ENCODE results near the gene PDILT.
"Not testable (repeated sequence)": the region's sequence is repeated elsewhere in the genome, so short reads cannot be mapped to it uniquely, and the experiment has no call there.

PDILT gene

GRCh38 chr16:20329392-20330138 lies 75.0 kb downstream of the PDILT start:
- no peaks in the 10 kb centered on the region for H3K9me3 Mint-ChIP-seq
- H3K27ac Mint-ChIP-seq = no peak overlapping the region
- DNase-seq (no peak), ATAC-seq (no peak)
- H3K27me3 Mint-ChIP-seq = peaks cover 2% of the 10 kb centered on the region
- H3K4me3 Mint-ChIP-seq = no peak overlapping the region
- no peaks in the 10 kb centered on the region for H3K4me1 Mint-ChIP-seq
- no peaks in the 10 kb centered on the region for H3K36me3 Mint-ChIP-seq (ENCODE audit: low read depth)

- H3K27ac Mint-ChIP-seq = no peak within 1 kb of the TSS
- H3K4me1 Mint-ChIP-seq = no peaks in the 10 kb centered on the region
- H3K27me3 Mint-ChIP-seq = peaks cover 3% of the 10 kb centered on the region
- ATAC-seq = no peak
- DNase-seq = no peak
- no peaks in the 10 kb centered on the region for H3K36me3 Mint-ChIP-seq (ENCODE audit: low read depth)
- no peak within 1 kb of the TSS for H3K4me3 Mint-ChIP-seq
- H3K9me3 Mint-ChIP-seq = no peaks in the 10 kb centered on the region
Measured at GRCh38 chr16:20327444-20328041, 77.0 kb downstream of the PDILT start, which contains the start of gene GP2. TSS of gene GP2 (minus strand) at chr16:20327513. CDS start at chr16:20326431, 1,082 bp downstream.

- Mint-ChIP-seq H3K36me3 (ENCODE audit: low read depth) (no peaks in the 10 kb centered on the region), H3K27ac (no peak overlapping the region), H3K9me3 (no peaks in the 10 kb centered on the region), H3K4me3 (no peak overlapping the region), H3K4me1 (no peaks in the 10 kb centered on the region), H3K27me3 (peaks cover 3% of the 10 kb centered on the region)
- DNase-seq (no peak), ATAC-seq (no peak)
Measured at GRCh38 chr16:20326321-20326720, 78.2 kb downstream of the PDILT start.

- DNase-seq = no peak
- Mint-ChIP-seq H3K9me3 (no peaks in the 10 kb centered on the region), H3K27ac (no peak overlapping the region), H3K4me3 (no peak overlapping the region), H3K36me3 (ENCODE audit: low read depth) (no peaks in the 10 kb centered on the region), H3K4me1 (no peaks in the 10 kb centered on the region), H3K27me3 (peaks cover 1% of the 10 kb centered on the region)
- no peak for ATAC-seq
Measured at GRCh38 chr16:20325005-20325404, 79.5 kb downstream of the PDILT start.

- no peaks in the 10 kb centered on the region for H3K9me3 Mint-ChIP-seq
- H3K27me3 Mint-ChIP-seq = peaks cover 1% of the 10 kb centered on the region
- no peak for ATAC-seq
- H3K36me3 Mint-ChIP-seq (ENCODE audit: low read depth) = no peaks in the 10 kb centered on the region
- no peak for DNase-seq
- H3K4me1 Mint-ChIP-seq = no peaks in the 10 kb centered on the region
- no peak overlapping the region for H3K27ac Mint-ChIP-seq
- no peak overlapping the region for H3K4me3 Mint-ChIP-seq
Measured at GRCh38 chr16:20323591-20324117, 80.9 kb downstream of the PDILT start.

- Mint-ChIP-seq H3K9me3 (no peaks in the 10 kb centered on the region), H3K36me3 (ENCODE audit: low read depth) (no peaks in the 10 kb centered on the region), H3K27ac (no peak overlapping the region), H3K27me3 (peaks cover 1% of the 10 kb centered on the region), H3K4me3 (no peak overlapping the region), H3K4me1 (no peaks in the 10 kb centered on the region)
- ATAC-seq (no peak), DNase-seq (no peak)
Measured at GRCh38 chr16:20322696-20323095, 81.8 kb downstream of the PDILT start.

- no peak overlapping the region for H3K4me3 Mint-ChIP-seq
- H3K27ac Mint-ChIP-seq = no peak overlapping the region
- DNase-seq = no peak
- H3K9me3 Mint-ChIP-seq = no peaks in the 10 kb centered on the region
- no peaks in the 10 kb centered on the region for H3K36me3 Mint-ChIP-seq (ENCODE audit: low read depth)
- peaks cover 1% of the 10 kb centered on the region for H3K27me3 Mint-ChIP-seq
- no peak for ATAC-seq
- H3K4me1 Mint-ChIP-seq = no peaks in the 10 kb centered on the region
Measured at GRCh38 chr16:20321671-20322070, 82.9 kb downstream of the PDILT start.

- not testable (repeated sequence) for ATAC-seq; H3K9me3 Mint-ChIP-seq; DNase-seq; H3K4me3 Mint-ChIP-seq; H3K27me3 Mint-ChIP-seq; H3K27ac Mint-ChIP-seq; H3K36me3 Mint-ChIP-seq (ENCODE audit: low read depth); H3K4me1 Mint-ChIP-seq
Measured at GRCh38 chr16:20321051-20321450, 83.5 kb downstream of the PDILT start.

- no peaks in the 10 kb centered on the region for H3K36me3 Mint-ChIP-seq (ENCODE audit: low read depth)
- ATAC-seq = no peak
- H3K27ac Mint-ChIP-seq = no peak overlapping the region
Measured at GRCh38 chr16:20320592-20320991, 83.9 kb downstream of the PDILT start.

GRCh38 chr16:20320178-20320577 lies 84.4 kb downstream of the PDILT start:
- Mint-ChIP-seq H3K4me3 (no peak overlapping the region), H3K27me3 (peaks cover 1% of the 10 kb centered on the region), H3K9me3 (no peaks in the 10 kb centered on the region), H3K27ac (no peak overlapping the region), H3K36me3 (ENCODE audit: low read depth) (no peaks in the 10 kb centered on the region), H3K4me1 (no peaks in the 10 kb centered on the region)
- no peak for DNase-seq
- no peak for ATAC-seq

More at GRCh38 chr16:20320592-20320991, 83.9 kb downstream of the PDILT start:
- DNase-seq = no peak
- peaks cover 1% of the 10 kb centered on the region for H3K27me3 Mint-ChIP-seq
- no peaks in the 10 kb centered on the region for H3K4me1 Mint-ChIP-seq
- H3K4me3 Mint-ChIP-seq = no peak overlapping the region
- no peaks in the 10 kb centered on the region for H3K9me3 Mint-ChIP-seq

GRCh38 chr16:20319406-20319805 lies 85.1 kb downstream of the PDILT start:
- Mint-ChIP-seq H3K27ac (no peak overlapping the region), H3K4me3 (no peak overlapping the region), H3K27me3 (peaks cover 1% of the 10 kb centered on the region), H3K9me3 (no peaks in the 10 kb centered on the region), H3K36me3 (ENCODE audit: low read depth) (no peaks in the 10 kb centered on the region), H3K4me1 (no peaks in the 10 kb centered on the region)
- ATAC-seq (no peak), DNase-seq (no peak)

- H3K9me3 Mint-ChIP-seq = no peaks in the 10 kb centered on the region
- H3K4me1 Mint-ChIP-seq = no peaks in the 10 kb centered on the region
Measured at GRCh38 chr16:20318437-20318836, 86.1 kb downstream of the PDILT start.

GRCh38 chr16:20318006-20318405 lies 86.5 kb downstream of the PDILT start:
- no peak overlapping the region for H3K4me3 Mint-ChIP-seq
- no peaks in the 10 kb centered on the region for H3K9me3 Mint-ChIP-seq
- DNase-seq (no peak), ATAC-seq (no peak)
- H3K4me1 Mint-ChIP-seq = no peaks in the 10 kb centered on the region
- no peak overlapping the region for H3K27ac Mint-ChIP-seq
- peaks cover 1% of the 10 kb centered on the region for H3K27me3 Mint-ChIP-seq
- H3K36me3 Mint-ChIP-seq (ENCODE audit: low read depth) = no peaks in the 10 kb centered on the region

More at GRCh38 chr16:20318437-20318836, 86.1 kb downstream of the PDILT start:
- DNase-seq (no peak), ATAC-seq (no peak)
- H3K36me3 Mint-ChIP-seq (ENCODE audit: low read depth) = no peaks in the 10 kb centered on the region
- H3K27me3 Mint-ChIP-seq = peaks cover 1% of the 10 kb centered on the region
- H3K4me3 Mint-ChIP-seq = no peak overlapping the region
- H3K27ac Mint-ChIP-seq = no peak overlapping the region

GRCh38 chr16:20317117-20317516 lies 87.4 kb downstream of the PDILT start:
- H3K9me3 Mint-ChIP-seq = no peaks in the 10 kb centered on the region

GRCh38 chr16:20316715-20317114 lies 87.8 kb downstream of the PDILT start:
- DNase-seq (no peak), ATAC-seq (no peak)
- Mint-ChIP-seq H3K4me3 (no peak overlapping the region), H3K4me1 (no peaks in the 10 kb centered on the region), H3K27me3 (no peaks in the 10 kb centered on the region), H3K9me3 (no peaks in the 10 kb centered on the region), H3K27ac (no peak overlapping the region), H3K36me3 (ENCODE audit: low read depth) (no peaks in the 10 kb centered on the region)

More at GRCh38 chr16:20317117-20317516, 87.4 kb downstream of the PDILT start:
- Mint-ChIP-seq H3K27ac (no peak overlapping the region), H3K36me3 (ENCODE audit: low read depth) (no peaks in the 10 kb centered on the region), H3K27me3 (no peaks in the 10 kb centered on the region), H3K4me3 (no peak overlapping the region), H3K4me1 (no peaks in the 10 kb centered on the region)
- DNase-seq (no peak), ATAC-seq (no peak)

Data from activated naive CD8-positive, alpha-beta T cell treated with anti-CD3 and anti-CD28 coated beads, Interleukin-2, amount 50 U/mL, for 24 hours (primary cell).